ENCODE measurements around the gene GLG1. TPM values are rescaled to one million over a fixed set of nuclear protein-coding genes. Genes with fewer than 3 reads are reported as not detected.
"Not testable (repeated sequence)": the region's sequence is repeated elsewhere in the genome, so short reads cannot be mapped to it uniquely, and the experiment has no call there.

Gene GLG1
- total RNA-seq, 2 experiments from 2014 or later, result 58.1 to 63.8 TPM

- CTCF ChIA-PET; H3K9me3 Mint-ChIP-seq; H3K4me3 Mint-ChIP-seq; H3K27ac Mint-ChIP-seq; POLR2A ChIA-PET; DNase-seq; intact Hi-C loops (cut with micrococcal nuclease); H3K27me3 Mint-ChIP-seq; H3K4me1 Mint-ChIP-seq (ENCODE audit: low read depth); H3K36me3 Mint-ChIP-seq: not testable (repeated sequence)
Observed at GRCh38 chr16:74406600-74407361, 200.1 kb downstream of the GLG1 start.

GRCh38 chr16:74404148-74404933 is 202.6 kb downstream of the GLG1 start:
- CTCF ChIA-PET; DNase-seq; intact Hi-C loops (cut with micrococcal nuclease); H3K27me3 Mint-ChIP-seq; H3K4me3 Mint-ChIP-seq; H3K4me1 Mint-ChIP-seq (ENCODE audit: low read depth); POLR2A ChIA-PET; H3K36me3 Mint-ChIP-seq; H3K9me3 Mint-ChIP-seq; H3K27ac Mint-ChIP-seq: not testable (repeated sequence)

GRCh38 chr16:74400238-74400637 is 206.7 kb downstream of the GLG1 start:
- POLR2A ChIA-PET; H3K9me3 Mint-ChIP-seq; intact Hi-C loops (cut with micrococcal nuclease); H3K36me3 Mint-ChIP-seq; H3K27me3 Mint-ChIP-seq; H3K4me3 Mint-ChIP-seq; CTCF ChIA-PET; H3K27ac Mint-ChIP-seq; DNase-seq; H3K4me1 Mint-ChIP-seq (ENCODE audit: low read depth): not testable (repeated sequence)

- H3K4me1 Mint-ChIP-seq (ENCODE audit: low read depth); H3K27ac Mint-ChIP-seq; H3K4me3 Mint-ChIP-seq; H3K9me3 Mint-ChIP-seq; intact Hi-C loops (cut with micrococcal nuclease); CTCF ChIA-PET; POLR2A ChIA-PET; DNase-seq; H3K36me3 Mint-ChIP-seq; H3K27me3 Mint-ChIP-seq: not testable (repeated sequence)
Observed at GRCh38 chr16:74398212-74398895, 208.6 kb downstream of the GLG1 start.

Other genes starting within 250 kb of the GLG1 start
- gene NPIPB15, start 230.8 kb downstream of the GLG1 start, total RNA-seq, result under 1 TPM in 1 of 2 experiments, not detected in 1; 0.58 TPM
- gene CLEC18B, start 185.6 kb downstream of the GLG1 start, total RNA-seq, result under 1 TPM in 1 of 2 experiments, not detected in 1; 0.34 TPM
- 100 to 1,000 TPM in 1 of 2 experiments, 10 to 100 TPM in 1; 95.3 to 109 TPM for gene RFWD3, start 59.8 kb upstream of the GLG1 start, total RNA-seq
- 10 to 100 TPM; 18.3 to 18.8 TPM for gene MLKL, start 93.7 kb upstream of the GLG1 start, total RNA-seq
- gene FA2H, start 167.7 kb upstream of the GLG1 start, total RNA-seq, result under 1 TPM in 1 of 2 experiments, not detected in 1; 0.22 TPM